NCI-H460 (cell line): ENCODE results near the gene NECTIN1. TPM values are rescaled to one million over a fixed set of nuclear protein-coding genes. Genes with fewer than 3 reads are reported as not detected.

ENCODE experiments used
- DNase-seq: peaks from one replicate; pipeline ENCODE4 v3.0.0-alpha.2; 2016; ENCODE audit warnings: low read depth; ENCODE audit errors: extremely low read depth
- polyA plus RNA-seq: library from polyadenylated mRNA; depleted of rRNA; stranded (reverse); fragments of >200 nt; gene quantifications from 2 replicates; pipeline ENCODE4 v1.2.3, GENCODE V29; 2014; cell fraction: nucleus; rRNA removed
- total RNA-seq: library from RNA; depleted of rRNA; stranded (reverse); fragments of >200 nt; shearing (Covaris generic); gene quantifications from 2 replicates; pipeline ENCODE4 v1.2.3, GENCODE V29; 2014; rRNA removed

The NECTIN1 gene
- 2.8 and 3.8 TPM in 2 replicates for total RNA-seq
- polyA plus RNA-seq = 1.2 and 1.3 TPM in 2 replicates

- DNase-seq = peak; percentile 72
These were observed at the start of gene NECTIN1 for GRCh38 chr11:119728651-119729580. NECTIN1 (minus strand) TSS chr11:119729200; CDS start chr11:119728553, 647 bp downstream.

DNA sequence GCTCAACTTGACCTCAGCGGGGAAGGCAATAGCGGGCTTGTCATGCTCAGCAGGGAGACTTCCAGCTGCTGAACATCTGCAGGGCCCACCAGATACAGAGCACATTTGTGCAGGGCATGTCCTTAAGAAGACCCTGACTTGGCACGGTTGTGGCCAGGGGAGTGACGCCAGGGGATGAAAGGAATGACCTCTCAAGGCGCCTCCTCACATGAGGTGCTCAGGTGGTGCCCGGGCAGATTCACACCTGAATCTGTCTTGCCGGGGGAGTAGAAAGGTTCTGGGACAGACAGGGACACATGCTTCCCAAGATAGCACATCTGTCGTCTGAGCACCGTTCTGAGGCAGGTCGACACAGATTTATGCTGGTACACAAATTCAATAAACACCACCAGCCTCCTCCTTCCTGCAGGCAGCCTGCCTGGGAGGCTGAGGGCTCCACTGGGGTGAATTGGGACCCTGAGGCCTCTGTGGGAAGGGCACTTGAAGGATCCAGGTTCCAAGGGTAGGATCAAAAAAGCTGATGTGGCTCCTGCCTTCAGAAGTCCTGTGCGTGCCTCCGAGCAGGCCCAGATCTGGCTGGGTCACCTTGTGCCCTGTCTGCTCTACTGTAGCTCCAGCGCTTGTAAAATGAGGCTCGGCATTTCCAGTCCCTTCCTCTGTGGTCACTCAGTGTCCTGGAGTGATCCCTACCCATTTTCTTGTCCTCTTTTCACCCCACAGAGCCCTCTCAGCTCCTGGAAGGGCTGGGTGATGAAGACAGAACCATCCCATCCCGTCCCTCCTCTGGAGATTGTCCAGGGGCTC, 49.6 kb upstream of the NECTIN1 start:
- DNase-seq = no peak

DNA sequence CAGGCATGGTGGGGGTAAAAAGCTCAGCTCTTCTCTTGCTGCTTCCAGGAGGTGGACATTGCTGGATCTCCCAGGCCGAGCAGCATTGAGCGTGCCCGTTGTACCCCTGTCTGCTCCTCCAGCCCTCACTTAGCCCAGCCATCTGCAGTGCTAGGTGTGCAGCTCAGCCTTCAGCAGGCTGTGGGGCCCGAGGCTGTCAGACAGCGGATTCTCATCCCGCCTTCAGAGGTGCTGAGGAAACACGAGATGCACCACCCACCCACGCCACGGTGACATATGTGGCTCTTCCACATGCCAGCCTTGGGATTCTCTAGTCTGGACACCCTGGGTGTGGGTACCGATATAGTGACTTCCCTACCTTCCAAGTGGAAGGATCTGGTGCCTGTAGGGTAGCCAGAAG, 48.9 kb upstream of the NECTIN1 start:
- no peak for DNase-seq

DNA sequence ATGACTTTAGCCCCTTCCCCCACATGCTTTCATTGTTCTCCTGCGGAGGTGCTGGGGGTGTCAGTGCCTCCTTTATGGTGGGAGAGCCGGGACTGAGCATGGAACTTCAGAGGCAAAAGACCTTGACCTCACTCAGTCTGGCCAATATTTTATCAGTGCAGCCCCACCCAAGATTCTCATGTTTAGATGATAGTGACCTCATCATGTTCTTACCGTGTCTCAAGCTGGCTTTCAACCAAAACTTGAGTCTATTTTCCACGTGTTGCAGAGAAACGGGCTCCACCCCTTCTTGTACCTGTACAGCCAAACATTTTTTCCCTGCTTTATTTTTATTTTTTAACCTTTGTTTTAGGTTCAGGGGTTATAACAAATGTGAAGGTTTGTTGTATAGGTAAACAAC, 47.7 kb upstream of the NECTIN1 start:
- DNase-seq = no peak

DNA sequence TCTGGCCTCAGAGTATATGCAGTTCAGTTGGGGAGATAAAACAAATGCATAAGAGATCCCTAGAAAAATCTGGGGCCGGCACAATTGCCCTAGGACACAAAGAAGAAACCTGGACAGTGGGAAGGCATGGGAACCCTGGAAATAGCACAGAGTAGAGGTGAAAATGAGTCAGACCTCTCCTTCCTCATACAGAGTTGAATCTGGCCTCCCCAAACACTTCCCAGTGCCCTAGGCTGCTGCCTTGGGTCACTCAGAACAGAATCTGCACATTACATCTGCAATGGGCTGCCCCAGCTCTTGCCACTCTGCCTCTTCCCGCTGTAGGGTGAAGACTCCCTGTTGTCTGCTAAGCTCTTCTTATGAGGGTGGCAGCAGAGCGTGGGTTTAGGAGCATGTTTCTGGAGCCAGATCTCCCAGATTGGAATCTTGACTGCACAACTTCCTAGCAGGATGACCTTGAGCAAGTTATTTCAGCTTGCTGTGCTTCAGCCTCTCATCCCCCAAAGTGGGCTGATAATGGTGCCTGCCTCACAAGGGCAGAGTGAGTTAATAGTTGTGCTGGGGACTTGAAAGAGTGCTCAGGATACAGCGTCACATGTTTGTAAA, 47.1 kb upstream of the NECTIN1 start:
- no peak for DNase-seq

DNA sequence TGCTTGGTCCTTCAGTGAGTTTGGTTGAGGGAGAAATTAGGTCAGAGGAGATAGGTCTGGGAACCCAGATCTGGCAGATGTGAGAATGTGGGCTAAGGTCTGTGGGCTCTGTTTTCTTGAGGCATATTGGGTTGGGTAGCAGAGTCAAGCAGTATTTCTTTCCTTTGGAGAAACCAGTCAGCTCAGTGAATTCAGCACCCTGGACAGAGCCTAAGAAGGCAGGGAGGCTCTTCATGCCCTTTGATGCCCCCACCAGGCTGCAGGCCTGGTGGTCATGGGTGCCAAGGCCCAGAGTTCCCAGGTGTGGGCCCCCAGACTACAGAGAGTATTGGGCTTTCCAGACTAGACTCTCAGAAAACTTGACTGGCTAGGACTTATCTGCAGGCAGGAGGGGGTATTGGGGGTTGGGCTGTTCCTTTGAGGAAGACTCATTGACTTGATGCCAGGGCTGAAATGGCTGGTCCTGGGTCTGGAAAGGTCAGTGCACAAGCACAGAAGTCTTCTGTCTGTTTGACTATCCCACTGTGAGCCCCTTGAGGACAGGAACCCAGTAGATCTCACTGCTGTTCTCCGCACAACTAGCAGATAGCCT, 45.3 kb upstream of the NECTIN1 start:
- peak; percentile 19 for DNase-seq

DNA sequence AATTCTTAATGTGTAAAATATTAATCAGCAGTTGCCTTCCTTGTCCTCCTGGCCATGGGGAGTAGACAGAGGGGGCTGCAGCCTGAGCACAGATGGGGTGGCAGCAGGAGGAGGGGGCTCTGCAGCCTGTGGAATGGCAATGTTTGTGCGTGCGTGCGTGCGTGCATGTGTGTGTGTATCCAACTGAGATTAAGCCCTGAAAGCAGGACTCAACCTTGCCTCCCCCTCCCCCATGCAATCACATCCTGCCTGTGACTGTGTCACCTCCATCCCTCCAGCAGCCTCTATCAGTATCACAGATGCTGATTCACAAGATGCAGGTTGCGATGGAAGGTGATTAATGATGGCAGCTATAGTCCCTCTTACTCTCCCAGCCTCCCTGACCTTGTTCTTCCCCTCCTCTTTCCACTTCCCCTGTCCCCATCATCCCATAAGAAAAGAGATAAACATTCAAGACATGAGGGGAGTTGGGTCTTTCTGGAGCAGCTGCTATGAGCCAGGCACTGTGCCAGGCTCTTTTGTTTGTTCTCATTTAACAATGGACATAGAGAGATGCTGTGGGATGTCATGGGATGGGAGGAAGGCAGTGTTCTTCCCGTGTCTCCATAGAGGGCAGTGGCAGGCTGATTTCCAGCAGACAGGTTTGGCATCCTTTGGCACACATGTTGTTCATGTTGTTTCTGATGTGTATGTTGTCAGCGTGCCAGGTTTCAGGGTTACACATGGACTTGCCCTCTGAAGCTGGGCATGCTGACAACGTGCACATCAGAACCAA, 43.8 kb upstream of the NECTIN1 start:
- DNase-seq = no peak

DNA sequence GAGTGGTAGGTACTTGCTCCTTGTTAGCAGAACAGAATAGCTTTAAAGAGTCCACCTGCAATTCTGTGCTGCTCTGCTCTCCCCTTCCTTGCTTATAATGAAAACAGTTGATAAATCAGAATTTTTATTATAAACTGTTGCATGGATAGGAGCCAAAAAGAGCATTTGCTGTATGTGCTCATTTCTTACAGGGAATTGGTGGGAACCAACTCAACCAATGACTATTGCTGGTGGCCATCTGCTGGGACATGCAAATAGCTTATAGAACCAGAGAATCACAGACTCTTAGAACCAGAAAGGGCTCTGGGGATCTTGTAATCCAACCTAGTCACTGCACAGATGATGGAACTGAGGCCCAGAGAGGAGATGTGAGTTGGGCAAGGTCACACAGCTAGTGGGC, 43.1 kb upstream of the NECTIN1 start:
- no peak for DNase-seq

DNA sequence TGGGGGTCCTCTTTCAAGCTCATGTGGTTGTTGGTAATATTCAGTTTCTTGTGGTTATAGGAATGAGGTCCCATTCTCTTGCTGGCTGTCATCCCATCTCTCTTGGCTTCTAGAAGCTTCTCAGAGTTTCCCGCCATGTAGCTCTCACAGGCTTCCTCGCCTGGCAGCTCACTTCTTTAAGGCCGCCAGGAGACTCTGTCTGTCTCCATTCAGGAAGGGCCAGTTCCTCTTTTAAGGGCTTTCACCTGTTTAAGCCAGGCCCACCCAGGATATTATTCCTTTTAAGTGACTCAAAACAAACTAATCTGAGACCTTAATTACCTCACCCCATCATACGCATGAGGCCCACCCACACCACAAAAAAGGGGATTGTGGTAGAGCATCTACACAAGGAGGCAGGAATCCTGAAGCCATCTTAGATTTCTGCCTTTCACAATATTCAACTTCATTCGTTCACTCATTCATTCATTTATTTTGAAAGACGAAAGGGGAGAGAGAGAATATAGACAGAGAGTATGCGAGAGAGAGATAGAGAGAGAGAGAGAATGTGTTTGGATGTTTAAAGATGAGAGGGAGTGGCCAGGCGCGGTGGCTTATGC, 42.3 kb upstream of the NECTIN1 start:
- DNase-seq = no peak

DNA sequence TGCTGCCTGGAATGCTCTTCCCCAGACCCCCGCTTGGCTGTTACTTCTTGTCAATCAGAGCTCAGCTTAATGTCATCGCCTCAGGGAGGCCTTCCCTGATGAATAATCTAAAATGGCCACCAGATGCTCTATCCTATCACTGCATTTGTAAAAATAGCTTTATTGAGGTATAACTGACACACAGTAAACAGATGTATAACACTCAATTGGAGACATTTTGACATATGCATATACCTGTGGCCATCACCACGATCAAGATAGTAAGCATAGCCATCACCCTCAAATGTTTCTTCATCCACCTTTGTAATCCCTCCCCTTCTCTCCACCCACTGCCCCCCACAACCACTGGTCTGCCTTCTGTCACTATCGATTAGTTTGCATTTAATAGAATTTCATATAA, 36.6 kb upstream of the NECTIN1 start:
- DNase-seq = no peak

DNA sequence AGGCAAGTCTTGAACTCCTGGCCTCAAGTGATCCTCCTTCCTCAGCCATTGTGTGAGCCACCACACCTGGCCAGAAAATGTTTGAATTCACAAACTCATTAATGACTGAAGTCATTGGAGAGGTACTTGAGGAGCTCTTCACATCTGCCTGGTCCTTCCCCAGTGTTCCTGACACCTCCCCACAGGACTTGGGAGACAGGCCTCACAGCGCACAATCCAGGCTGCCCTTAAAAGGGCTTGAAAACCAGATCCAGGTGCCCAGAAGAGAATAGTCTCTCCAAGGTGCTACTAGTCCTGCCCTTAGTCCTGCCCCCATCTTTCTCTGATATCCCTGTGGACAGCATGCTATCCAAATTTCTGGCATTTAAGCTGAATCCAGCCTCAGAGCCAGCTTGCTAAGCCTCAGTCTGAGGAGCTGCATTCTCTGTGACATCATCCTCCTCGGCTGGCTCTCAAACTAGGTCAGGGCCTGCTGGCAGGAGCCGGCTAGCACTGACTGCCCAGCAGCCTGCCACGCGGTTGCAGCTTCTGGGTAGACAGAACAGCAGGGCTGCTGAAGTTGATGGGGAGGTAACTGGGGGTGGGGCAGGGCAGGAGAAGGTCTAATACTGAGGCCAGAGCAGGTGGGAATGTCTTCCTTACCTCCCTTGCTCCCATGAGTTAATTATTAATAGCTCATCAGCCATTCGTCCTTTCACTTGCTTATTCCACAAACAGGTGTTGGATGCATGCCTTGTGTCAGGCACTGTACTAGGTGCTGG, 35.3 kb upstream of the NECTIN1 start:
- DNase-seq = no peak

DNA sequence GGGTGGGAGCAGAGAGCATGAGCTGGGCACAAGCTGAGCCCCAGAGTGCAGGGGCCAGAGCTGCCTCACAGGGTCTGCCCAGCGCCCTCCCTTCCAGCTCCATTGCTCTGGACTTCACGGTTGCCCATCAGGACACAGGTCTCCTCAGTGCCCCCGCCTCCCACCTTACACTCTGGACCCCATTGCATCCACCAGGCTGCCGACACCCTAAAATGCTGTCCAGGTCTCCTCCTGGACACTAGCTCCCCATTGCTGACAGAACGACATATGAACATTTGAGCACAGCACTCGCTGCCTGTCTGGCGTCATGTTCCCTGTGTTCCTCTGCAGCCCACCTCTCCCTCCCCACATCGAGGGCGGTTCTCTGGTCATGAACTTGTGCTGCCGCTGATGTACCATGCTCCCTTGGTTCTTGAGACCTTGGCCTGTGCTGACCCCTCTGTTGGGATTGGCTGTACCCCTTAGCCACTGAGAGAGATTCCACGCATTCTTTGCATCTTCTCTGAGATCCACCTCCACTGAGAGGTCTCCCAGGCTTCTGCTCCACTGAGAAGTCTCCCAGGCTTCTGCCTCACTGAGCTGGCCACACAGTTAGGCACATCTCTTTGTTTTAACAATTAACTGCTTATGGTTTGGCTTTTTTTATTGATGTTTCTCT, 34.2 kb upstream of the NECTIN1 start:
- DNase-seq = no peak

DNA sequence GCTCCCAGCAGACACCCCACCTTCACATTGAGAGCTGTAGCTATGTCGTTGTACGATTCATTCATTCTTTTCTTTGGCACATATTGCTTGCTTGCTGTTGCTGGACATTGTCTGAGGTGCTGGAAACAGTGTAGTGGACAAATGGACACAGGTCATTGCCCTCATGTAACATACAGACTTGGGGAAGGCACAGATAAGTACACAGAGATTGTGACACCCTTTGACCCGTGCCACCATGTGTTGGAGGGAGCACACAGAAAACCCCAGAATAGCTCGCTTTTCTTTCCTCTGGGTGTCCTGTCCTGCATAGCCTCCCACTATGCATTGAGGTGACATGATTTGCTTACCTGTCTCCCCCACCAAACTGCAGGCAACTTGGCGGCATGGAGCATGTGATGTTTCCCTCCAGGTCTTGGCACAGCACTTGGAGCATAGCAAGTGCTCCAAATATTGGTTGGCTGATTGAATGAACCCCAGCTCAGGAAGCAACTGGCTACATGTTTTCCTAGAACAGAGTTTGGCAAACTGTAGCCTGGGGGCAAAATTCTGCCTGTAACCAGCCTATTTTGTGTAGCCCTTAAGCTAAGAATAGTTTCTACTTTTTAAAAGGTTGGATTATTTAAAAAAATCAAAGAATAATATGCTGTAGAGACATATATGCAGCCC, 30.9 kb upstream of the NECTIN1 start:
- DNase-seq = no peak

DNA sequence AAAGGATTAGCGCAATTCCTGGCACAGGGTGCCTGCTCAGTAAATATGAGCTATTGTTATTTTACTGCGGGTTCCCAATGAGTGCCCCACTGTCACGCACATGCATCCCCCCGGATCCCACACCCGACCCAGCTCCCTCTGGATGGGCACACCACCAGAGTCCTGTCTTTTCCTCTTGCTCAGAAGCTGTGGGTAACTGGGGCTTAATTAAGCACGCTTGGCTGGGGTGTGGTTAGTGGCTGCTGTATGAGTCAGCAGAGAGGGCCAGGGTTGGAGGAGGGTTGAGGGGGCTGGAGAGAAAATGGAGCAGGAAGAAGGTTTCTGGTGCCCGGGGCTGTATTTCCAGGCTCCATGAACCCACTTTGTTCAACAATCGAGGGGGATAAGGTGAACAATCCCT, 30.3 kb upstream of the NECTIN1 start:
- DNase-seq = peak; percentile 1

DNA sequence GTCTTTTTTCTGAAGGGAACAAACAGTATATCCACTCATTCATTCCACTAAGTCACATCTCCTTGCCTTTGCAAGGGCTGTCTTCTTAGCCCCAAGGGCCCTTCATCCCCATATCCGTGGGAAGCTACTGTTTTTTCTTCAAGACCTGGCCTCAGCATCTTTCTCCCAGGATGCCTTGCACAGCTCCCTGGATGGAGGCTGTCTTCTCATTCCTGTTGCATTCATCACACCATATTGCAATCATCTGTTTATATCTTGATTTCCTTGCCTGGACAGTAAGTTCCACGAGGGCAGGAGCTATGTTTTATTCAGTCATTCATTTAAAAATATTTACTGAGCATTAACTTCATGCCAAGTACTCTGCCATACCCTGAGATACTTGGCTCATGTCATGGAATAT, 29.3 kb upstream of the NECTIN1 start:
- DNase-seq = no peak

- no peak for DNase-seq
These were observed 28.4 kb upstream of the NECTIN1 start for GRCh38 chr11:119757378-119757777.

DNA sequence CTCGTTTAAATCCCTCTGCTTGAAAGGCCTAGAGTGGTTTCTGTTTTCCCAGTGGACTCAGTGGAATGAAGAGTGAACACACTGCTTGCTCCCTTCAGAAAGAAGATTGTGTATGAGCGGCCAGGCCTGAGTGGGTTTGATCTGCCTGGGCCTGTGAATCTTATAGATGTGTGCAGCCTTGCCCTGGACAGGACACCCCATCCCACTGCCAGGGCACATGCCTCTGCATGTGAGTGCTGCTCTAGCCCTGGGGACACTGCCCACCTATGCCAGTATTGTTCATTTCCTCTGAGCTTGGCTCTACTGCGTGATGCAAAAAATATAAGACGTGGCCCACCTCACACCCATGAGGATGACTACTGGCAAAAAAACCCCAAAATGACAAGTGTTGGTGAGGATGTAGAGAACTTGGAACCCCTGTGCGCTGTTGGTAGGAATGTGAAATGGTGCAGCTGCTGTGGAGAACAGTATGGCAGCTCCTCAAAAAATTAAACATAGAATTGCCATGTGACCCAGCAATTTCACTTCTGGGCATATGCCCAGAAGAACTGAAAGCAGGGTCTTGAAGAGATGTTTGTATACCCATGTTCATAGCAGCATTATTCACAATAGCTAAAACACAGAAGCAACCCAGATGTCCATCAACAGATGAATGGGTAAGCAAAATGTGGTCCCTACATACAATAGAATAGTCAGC, 27.3 kb upstream of the NECTIN1 start:
- no peak for DNase-seq
